Peyer's patch (tissue), 4 donors: ENCODE results near the gene PRKAR1B.

Experiments used
- CTCF ChIP-seq, 6 experiments: fragments of 450-650 bp in 4 of 6; fragments of 200-600 bp in 2 of 6; sonication (generic) in 1 of 6; IDR thresholded peaks; one replicate each; pipeline ENCODE4 v1.5.1; 2017 to 2019; ENCODE audit warnings: antibody characterized with exemption in 6 of 6, mild to moderate bottlenecking in 3 of 6, moderate library complexity in 1 of 6
- POLR2A ChIP-seq, 2 donors: fragments of 450-650 bp; IDR thresholded peaks; one replicate each; pipeline ENCODE4 v1.5.1; 2017; ENCODE audit warnings: antibody characterized with exemption in 2 of 2, mild to moderate bottlenecking in 2 of 2, moderate library complexity in 2 of 2

- TF ChIP-seq CTCF (IDR thresholded peaks at IDR 0.05) (no peak), POLR2A (IDR thresholded peaks at IDR 0.05) (no peak)
These were observed 219.3 kb downstream of the PRKAR1B start for GRCh38 chr7:507623-508300.
